HepG2 (cell line): Measurements from ENCODE around the gene RASA4B. TPM values are rescaled to one million over a fixed set of nuclear protein-coding genes. Genes with fewer than 3 reads are reported as not detected.

Experiments used
- BRCA1 ChIP-seq: sonication (generic); formaldehyde crosslinking; IDR thresholded peaks from 2 replicates; pipeline ENCODE4 v1.4.0; 2020; ENCODE audit warnings: missing genetic modification reagents
- CHD2 ChIP-seq: IDR thresholded peaks from 2 replicates; pipeline ENCODE4 v1.6.1; 2011; ENCODE audit warnings: low read depth, low read length, improper control_type of control experiment
- FOXJ3 ChIP-seq: sonication (generic); formaldehyde crosslinking; IDR thresholded peaks from 2 replicates; pipeline ENCODE4 v1.4.0; 2020; ENCODE audit warnings: missing genetic modification reagents, mild to moderate bottlenecking, borderline replicate concordance
- GABPA ChIP-seq, 2 experiments: IDR thresholded peaks; 2 replicates each; pipeline ENCODE4 v1.6.1; 2011 to 2016; ENCODE audit warnings: low read depth in 2 of 2, low read length in 1 of 2, missing biosample characterization in 1 of 2, missing genetic modification characterization in 1 of 2
- GPN1 ChIP-seq: sonication (generic); formaldehyde crosslinking; IDR thresholded peaks from 2 replicates; pipeline ENCODE4 v1.5.1; 2020; ENCODE audit warnings: missing genetic modification reagents, borderline replicate concordance
- HOMEZ ChIP-seq: IDR thresholded peaks from 2 replicates; pipeline ENCODE4 v1.6.1; 2016; ENCODE audit warnings: low read depth
- KMT2B ChIP-seq: IDR thresholded peaks from 2 replicates; pipeline ENCODE4 v1.6.1; 2016; ENCODE audit warnings: missing genetic modification reagents, missing compliant biosample characterization
- MED1 ChIP-seq: sonication (generic); formaldehyde crosslinking; IDR thresholded peaks from 2 replicates; pipeline ENCODE4 v1.4.0; 2020; ENCODE audit warnings: missing genetic modification reagents
- NR2F1 ChIP-seq, 2 experiments: fragments of 450-650 bp in 1 of 2; formaldehyde crosslinking in 1 of 2; IDR thresholded peaks; 2 replicates each; pipeline versions ENCODE4 v1.5.0 to v1.6.1; 2016 to 2020; ENCODE audit warnings: mild to moderate bottlenecking in 1 of 2, missing compliant biosample characterization in 1 of 2, missing genetic modification reagents in 1 of 2, moderate library complexity in 1 of 2
- ZMAT5 ChIP-seq: sonication (generic); formaldehyde crosslinking; IDR thresholded peaks from 2 replicates; pipeline ENCODE4 v1.5.0; 2020; ENCODE audit warnings: mild to moderate bottlenecking, low read depth, missing genetic modification reagents, borderline replicate concordance
- ZNF10 ChIP-seq: sonication (generic); formaldehyde crosslinking; IDR thresholded peaks from 2 replicates; pipeline ENCODE4 v1.4.0; 2020; ENCODE audit warnings: mild to moderate bottlenecking, low read depth, missing genetic modification reagents, borderline replicate concordance
- ZNF143 ChIP-seq: sonication (generic); formaldehyde crosslinking; IDR thresholded peaks from 2 replicates; pipeline ENCODE4 v1.4.0; 2020; ENCODE audit warnings: missing genetic modification reagents
- ZNF331 ChIP-seq: sonication (generic); formaldehyde crosslinking; IDR thresholded peaks from 2 replicates; pipeline ENCODE4 v1.4.0; 2020; ENCODE audit warnings: missing genetic modification reagents
- ZNF350 ChIP-seq: sonication (generic); formaldehyde crosslinking; IDR thresholded peaks from 2 replicates; pipeline ENCODE4 v1.4.0; 2020; ENCODE audit warnings: mild to moderate bottlenecking, low read depth, missing genetic modification reagents, borderline replicate concordance
- ZNF382 ChIP-seq: sonication (generic); formaldehyde crosslinking; IDR thresholded peaks from 2 replicates; pipeline ENCODE4 v1.5.0; 2020; ENCODE audit warnings: missing genetic modification reagents, mild to moderate bottlenecking, borderline replicate concordance
- ZNF687 ChIP-seq: sonication (generic); formaldehyde crosslinking; IDR thresholded peaks from 2 replicates; pipeline ENCODE4 v1.5.1; 2020; ENCODE audit warnings: mild to moderate bottlenecking, missing genetic modification reagents, moderate library complexity
- polyA plus RNA-seq, 8 experiments: library from polyadenylated mRNA; depleted of rRNA in 3 of 8; stranded (reverse) in 7 of 8; unstranded in 1 of 8; fragments of >200 nt; fragmentation: Illumina TruSeq in 4 of 8; extraction: Trizol in 4 of 8; gene quantifications; 2 replicates each; pipeline versions ENCODE4 v1.2.1 to v1.2.3, GENCODE V29; 2011 to 2016; ENCODE audit warnings: low read depth in 4 of 8, missing spikeins in 1 of 8, mixed read lengths in 1 of 8; ENCODE audit not compliant: insufficient read depth in 1 of 8
- total RNA-seq, 5 experiments: library from RNA; depleted of rRNA; stranded (reverse); fragments of >200 nt; fragmentation: Illumina TruSeq; extraction: Trizol; gene quantifications; 2 replicates each; pipeline ENCODE4 v1.2.3, GENCODE V29; 2016; ENCODE audit warnings: low read depth in 1 of 5
- TF ChIP-seq, protein P1 (sequence below): fragments of 450-650 bp; IDR thresholded peaks from 2 replicates; pipeline ENCODE4 v1.6.1; 2016
- TF ChIP-seq, protein P2 (sequence below): sonication (generic); formaldehyde crosslinking; IDR thresholded peaks from 2 replicates; pipeline ENCODE4 v1.9.0; 2022; ENCODE audit warnings: missing genetic modification reagents, mild to moderate bottlenecking, borderline replicate concordance
- TF ChIP-seq, protein P3 (sequence below): sonication (generic); formaldehyde crosslinking; IDR thresholded peaks from 2 replicates; pipeline ENCODE4 v1.4.0; 2020; ENCODE audit warnings: missing genetic modification reagents

RASA4B gene
- total and polyA plus RNA-seq, 2 of the 13 experiments (the other 11 are each of a cell fraction or from before 2014, with no cell fraction given): 0.82 to 1.3 TPM

DNA sequence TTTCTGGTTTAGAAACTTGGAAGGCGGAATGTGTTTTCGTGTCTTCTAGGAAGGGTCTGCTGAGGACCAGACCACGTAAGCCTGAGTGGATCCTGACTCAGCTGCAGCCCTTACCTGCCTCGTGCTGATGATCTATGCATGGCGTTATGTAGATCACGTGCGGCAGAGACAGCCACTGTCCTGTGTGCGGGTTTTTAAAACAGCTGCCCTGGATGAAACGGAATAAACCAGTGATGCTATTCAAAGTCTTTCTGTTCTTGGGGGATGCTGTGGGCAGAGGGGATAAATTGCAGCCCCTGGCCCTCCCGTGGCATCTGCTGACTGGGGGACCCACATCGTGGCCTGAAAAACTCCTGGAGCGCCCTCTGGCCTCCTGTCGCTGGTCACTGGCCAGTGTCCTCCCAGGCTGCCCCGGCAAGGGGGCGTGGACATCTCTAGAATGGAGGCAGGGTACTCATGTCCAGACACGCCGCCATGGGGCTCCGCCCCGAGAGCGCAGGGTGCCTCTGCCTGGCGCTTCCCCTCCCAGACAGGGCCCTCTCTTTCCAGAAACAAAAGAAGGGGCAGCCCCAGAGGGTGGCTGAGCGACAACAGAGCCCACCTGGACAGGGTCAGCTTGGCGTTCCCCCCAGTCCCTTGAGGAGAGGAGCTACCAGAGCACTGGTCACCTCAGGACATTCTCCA lies 66.1 kb downstream of the RASA4B start (continued):
- TF ChIP-seq ZNF10 (CRISPR knock-in tag): no peak
- TF ChIP-seq, protein P1, sequence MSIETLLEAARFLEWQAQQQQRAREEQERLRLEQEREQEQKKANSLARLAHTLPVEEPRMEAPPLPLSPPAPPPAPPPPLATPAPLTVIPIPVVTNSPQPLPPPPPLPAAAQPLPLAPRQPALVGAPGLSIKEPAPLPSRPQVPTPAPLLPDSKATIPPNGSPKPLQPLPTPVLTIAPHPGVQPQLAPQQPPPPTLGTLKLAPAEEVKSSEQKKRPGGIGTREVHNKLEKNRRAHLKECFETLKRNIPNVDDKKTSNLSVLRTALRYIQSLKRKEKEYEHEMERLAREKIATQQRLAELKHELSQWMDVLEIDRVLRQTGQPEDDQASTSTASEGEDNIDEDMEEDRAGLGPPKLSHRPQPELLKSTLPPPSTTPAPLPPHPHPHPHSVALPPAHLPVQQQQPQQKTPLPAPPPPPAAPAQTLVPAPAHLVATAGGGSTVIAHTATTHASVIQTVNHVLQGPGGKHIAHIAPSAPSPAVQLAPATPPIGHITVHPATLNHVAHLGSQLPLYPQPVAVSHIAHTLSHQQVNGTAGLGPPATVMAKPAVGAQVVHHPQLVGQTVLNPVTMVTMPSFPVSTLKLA: no peak
- TF ChIP-seq KMT2B: no peak
- peak; percentile 42; the same call in 1 of the 2 replicates for TF ChIP-seq FOXJ3 (CRISPR knock-in tag)
- no peak for TF ChIP-seq ZNF382 (CRISPR knock-in tag)
- peak; percentile 33; the same call in 1 of the 2 replicates for TF ChIP-seq MED1 (CRISPR knock-in tag)
- no peak for TF ChIP-seq ZMAT5
- TF ChIP-seq, protein P2, sequence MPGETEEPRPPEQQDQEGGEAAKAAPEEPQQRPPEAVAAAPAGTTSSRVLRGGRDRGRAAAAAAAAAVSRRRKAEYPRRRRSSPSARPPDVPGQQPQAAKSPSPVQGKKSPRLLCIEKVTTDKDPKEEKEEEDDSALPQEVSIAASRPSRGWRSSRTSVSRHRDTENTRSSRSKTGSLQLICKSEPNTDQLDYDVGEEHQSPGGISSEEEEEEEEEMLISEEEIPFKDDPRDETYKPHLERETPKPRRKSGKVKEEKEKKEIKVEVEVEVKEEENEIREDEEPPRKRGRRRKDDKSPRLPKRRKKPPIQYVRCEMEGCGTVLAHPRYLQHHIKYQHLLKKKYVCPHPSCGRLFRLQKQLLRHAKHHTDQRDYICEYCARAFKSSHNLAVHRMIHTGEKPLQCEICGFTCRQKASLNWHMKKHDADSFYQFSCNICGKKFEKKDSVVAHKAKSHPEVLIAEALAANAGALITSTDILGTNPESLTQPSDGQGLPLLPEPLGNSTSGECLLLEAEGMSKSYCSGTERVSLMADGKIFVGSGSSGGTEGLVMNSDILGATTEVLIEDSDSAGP: peak; percentile 34; the same call in 1 of the 2 replicates
- TF ChIP-seq ZNF350 (CRISPR knock-in tag): no peak
- TF ChIP-seq CHD2: no peak
- TF ChIP-seq, protein P3, sequence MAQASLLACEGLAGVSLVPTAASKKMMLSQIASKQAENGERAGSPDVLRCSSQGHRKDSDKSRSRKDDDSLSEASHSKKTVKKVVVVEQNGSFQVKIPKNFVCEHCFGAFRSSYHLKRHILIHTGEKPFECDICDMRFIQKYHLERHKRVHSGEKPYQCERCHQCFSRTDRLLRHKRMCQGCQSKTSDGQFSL (CRISPR knock-in tag): no peak; the same call in 1 of the 2 replicates
- TF ChIP-seq BRCA1 (CRISPR knock-in tag): 0 out of 2 replicates have a peak, but pooled peaks have one; percentile 51
- peak; percentile 89 for TF ChIP-seq ZNF687 (CRISPR knock-in tag)
- no peak for TF ChIP-seq NR2F1 (CRISPR knock-in tag; IDR thresholded peaks at IDR 0.05)
- 0 out of 2 replicates have a peak, but pooled peaks have one; percentile 23 for TF ChIP-seq ZNF331 (CRISPR knock-in tag)
- TF ChIP-seq GABPA (IDR thresholded peaks at IDR 0.05; ENCODE audit: low read depth, low read length): no peak
- TF ChIP-seq GABPA (CRISPR knock-in tag; IDR thresholded peaks at IDR 0.05; ENCODE audit: low read depth): no peak
- no peak for TF ChIP-seq GPN1 (CRISPR knock-in tag)
- 0 out of 2 replicates have a peak, but pooled peaks have one; percentile 18 for TF ChIP-seq HOMEZ
- peak; percentile 66 for TF ChIP-seq ZNF143 (CRISPR knock-in tag)
